GM12801 (cell line): ENCODE data around the gene NUP188.

Experiments
- TF ChIP-seq, protein P1 (sequence below): IDR thresholded peaks from one replicate; pipeline ENCODE4 v1.5.1; 2011; ENCODE audit warnings: control low read depth; ENCODE audit not compliant: insufficient read length; ENCODE audit errors: extremely low read depth

NUP188 gene

DNA sequence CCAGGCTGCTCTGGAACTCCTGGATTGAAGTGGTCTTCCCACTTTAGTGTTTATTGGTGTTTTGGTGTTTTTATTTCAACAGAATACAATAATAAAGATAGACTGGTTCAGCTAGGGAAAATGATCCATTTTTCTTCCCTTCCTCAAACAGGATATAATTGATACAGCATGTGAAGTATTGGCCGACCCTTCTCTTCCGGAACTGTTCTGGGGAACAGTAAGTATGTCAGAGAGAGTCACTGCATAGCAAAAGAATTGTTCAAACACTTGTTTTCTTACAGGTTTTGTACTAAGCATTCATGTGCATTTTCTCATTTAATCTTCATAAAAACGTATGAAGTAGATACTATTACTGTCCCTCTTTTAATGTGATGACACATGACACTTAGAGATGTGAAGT lies 31.6 kb downstream of the NUP188 start:
- TF ChIP-seq, protein P1, sequence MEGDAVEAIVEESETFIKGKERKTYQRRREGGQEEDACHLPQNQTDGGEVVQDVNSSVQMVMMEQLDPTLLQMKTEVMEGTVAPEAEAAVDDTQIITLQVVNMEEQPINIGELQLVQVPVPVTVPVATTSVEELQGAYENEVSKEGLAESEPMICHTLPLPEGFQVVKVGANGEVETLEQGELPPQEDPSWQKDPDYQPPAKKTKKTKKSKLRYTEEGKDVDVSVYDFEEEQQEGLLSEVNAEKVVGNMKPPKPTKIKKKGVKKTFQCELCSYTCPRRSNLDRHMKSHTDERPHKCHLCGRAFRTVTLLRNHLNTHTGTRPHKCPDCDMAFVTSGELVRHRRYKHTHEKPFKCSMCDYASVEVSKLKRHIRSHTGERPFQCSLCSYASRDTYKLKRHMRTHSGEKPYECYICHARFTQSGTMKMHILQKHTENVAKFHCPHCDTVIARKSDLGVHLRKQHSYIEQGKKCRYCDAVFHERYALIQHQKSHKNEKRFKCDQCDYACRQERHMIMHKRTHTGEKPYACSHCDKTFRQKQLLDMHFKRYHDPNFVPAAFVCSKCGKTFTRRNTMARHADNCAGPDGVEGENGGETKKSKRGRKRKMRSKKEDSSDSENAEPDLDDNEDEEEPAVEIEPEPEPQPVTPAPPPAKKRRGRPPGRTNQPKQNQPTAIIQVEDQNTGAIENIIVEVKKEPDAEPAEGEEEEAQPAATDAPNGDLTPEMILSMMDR, result no peak

DNA sequence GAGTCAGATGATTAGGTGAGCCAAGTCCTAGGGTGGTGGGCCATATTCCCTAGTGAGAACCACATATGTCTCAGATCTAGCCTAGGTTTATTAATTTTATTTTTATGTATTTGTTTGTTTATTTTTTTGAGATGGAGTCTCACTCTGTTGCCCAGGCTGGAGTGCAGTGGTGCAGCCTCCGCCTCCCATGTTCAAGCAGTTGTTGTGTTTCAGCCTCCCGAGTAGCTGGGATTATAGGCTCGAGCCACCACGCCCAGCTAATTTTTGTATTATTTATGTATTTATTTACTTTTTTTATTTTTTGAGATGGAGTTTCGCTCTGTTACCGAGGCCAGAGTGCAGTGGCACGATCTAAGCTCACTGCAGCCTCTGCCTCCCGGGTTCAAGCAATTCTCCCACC lies 36.0 kb downstream of the NUP188 start:
- TF ChIP-seq, protein P1, result no peak

DNA sequence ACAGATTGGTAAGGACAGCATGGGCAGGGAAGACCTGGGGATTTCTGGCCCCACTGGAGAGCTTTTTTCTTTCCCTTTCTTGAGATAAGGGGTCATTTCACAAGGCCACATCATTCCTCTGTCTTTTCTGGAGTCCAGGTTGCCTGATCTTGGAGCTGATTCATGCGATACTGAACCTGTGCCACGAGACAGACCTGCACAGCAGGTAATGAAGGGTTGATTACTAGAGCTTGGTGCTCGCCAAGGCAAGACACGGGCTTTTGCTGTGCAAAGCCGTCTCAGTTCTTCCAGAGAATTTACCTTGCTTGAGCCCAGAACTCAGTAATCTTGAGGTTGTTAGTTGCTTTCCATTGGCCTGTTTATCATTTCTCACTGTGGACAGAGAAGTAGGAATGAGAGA lies 39.2 kb downstream of the NUP188 start:
- TF ChIP-seq, protein P1, result no peak

- TF ChIP-seq, protein P1, result no peak
These were observed 40.3 kb downstream of the NUP188 start for GRCh38 chr9:128987805-128988204.

DNA sequence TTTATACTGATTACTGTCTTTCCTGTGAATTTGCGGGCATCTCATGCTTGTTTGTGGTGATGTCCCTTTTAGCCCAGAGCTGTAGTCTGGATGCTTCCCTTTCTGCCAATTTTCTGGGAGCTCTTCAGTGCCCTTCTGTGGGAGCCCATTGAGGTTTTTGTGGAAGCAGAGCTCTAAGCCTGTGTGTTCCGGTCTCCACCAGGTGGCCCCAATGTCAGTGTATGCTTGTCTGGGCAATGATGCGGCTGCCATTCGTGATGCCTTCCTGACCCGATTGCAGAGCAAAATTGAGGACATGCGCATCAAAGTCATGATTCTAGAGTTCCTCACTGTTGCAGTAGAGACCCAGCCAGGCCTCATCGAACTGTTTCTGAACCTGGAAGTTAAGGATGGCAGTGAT lies 45.5 kb downstream of the NUP188 start:
- TF ChIP-seq, protein P1, result no peak

- TF ChIP-seq, protein P1, result no peak
These were observed 48.3 kb downstream of the NUP188 start for GRCh38 chr9:128995791-128996190.

DNA sequence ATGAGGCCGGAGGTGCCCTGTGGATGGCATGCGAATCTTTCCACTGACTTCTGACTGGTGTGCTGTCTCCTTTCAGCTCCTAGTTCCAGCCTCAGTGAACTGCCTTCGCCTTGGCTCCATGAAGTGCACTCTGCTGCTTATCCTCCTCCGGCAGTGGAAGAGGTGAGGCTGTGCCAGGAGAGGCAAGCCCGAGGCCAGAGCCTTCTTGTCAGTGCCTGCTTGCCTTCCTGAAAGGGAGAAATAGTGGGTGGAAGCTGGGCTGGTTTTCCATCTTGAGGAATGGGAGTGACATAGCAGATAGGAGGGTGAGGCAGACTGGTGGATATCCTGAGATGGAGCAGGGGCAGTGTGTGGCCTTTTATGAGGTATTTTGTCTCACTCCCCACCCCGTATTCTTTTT lies 51.0 kb downstream of the NUP188 start:
- TF ChIP-seq, protein P1, result no peak
